GM13976 (cell line): Measurements from ENCODE around the gene IMMP2L.

Experiments
- DNase-seq: peaks from one replicate; pipeline ENCODE4 v3.0.0; 2012; ENCODE audit warnings: low spot score
- in situ Hi-C: fragments of 300-500 bp; cut with MboI; formaldehyde crosslinking; loops from one replicate; pipeline ENCODE4 v1.12.0; 2022; ENCODE audit warnings: low sequenced_read_pairs, mixed read lengths, inconsistent platforms; ENCODE audit not compliant: unreplicated experiment
- TF ChIP-seq, protein P1 (sequence below): IDR thresholded peaks from 2 replicates; pipeline ENCODE4 v1.5.1; 2012; ENCODE audit warnings: borderline replicate concordance, mild to moderate bottlenecking; ENCODE audit not compliant: insufficient read depth; ENCODE audit errors: extremely low read depth, missing control alignments, control extremely low read depth

IMMP2L gene

DNA sequence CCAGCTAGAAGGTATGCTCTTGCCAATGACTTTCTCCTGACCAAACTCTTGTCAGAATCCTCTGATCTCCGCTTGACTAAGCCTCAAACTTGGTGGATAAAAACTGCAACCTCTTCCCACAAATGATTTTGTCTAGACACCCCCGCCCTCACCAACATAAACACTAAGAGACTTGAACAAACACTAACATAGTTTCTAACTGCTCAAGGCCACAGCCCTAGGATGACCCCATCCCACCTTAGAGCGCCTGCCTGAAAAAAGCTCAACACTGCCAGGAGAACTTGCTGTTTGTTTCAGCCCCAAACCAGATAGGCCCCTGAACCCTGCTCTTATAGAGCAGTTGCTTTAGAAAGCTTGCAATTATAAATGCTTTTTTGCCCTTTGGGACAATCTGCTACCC lies 399.6 kb downstream of the IMMP2L start:
- in situ Hi-C loops: no loop called here
- TF ChIP-seq, protein P1, sequence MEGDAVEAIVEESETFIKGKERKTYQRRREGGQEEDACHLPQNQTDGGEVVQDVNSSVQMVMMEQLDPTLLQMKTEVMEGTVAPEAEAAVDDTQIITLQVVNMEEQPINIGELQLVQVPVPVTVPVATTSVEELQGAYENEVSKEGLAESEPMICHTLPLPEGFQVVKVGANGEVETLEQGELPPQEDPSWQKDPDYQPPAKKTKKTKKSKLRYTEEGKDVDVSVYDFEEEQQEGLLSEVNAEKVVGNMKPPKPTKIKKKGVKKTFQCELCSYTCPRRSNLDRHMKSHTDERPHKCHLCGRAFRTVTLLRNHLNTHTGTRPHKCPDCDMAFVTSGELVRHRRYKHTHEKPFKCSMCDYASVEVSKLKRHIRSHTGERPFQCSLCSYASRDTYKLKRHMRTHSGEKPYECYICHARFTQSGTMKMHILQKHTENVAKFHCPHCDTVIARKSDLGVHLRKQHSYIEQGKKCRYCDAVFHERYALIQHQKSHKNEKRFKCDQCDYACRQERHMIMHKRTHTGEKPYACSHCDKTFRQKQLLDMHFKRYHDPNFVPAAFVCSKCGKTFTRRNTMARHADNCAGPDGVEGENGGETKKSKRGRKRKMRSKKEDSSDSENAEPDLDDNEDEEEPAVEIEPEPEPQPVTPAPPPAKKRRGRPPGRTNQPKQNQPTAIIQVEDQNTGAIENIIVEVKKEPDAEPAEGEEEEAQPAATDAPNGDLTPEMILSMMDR: no peak
- no peak for DNase-seq

DNA sequence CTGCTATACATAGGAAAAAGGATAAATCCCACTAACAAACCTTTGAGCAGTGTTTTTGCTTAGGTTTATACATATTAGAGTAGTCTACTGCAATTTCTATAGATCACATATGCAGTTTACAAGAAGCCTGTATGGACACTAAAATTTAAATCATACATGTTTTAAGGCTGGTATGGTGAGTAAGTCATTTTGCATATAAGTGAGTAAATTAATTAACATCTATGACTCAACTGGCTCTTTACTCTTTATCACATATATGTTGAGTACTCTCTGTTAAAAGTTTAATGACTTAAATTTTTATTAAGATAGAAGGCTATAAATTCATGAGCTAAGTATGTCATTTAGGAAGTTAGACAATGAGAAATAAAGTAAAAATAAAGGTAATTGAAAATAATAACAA lies 402.0 kb downstream of the IMMP2L start:
- in situ Hi-C loops: no loop called here
- TF ChIP-seq, protein P1: no peak
- DNase-seq: no peak

DNA sequence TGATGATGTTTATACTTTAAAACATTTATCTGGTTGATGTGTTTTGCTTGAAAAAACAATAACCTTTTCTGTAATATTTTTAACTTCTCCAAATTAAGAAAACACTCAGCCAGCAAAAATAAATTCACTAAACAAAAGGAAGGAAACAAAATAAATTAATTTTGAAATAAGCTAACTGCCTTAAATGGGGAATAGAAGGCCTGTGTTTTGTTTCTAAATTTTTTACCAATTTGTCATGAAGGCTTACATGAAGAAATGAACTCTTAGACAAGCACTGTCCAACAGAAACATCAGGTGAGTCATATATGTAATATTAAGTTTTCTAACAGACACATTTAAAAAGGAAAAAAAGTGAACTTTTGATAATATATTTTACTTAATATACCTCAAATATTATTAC lies 402.9 kb downstream of the IMMP2L start:
- in situ Hi-C loops: no loop called here
- TF ChIP-seq, protein P1: no peak
- DNase-seq: no peak

DNA sequence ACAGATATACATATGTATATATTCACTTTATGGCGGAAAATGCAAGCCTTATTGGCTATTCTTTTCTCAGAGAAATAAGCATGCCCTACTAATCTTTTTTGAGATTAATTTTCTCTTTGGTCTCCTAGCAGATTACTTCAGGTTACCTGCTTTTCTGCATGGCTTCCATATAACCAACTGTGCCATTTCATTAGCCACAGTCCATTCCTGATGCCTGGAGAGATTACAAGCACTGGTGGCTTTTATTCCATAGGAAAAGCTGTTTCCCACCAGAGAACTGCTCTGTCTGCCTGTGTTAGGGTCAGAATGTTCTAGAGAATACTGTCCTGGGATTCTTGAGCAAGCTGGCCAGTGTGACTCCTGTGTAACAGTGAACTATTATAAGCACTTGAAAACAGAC lies 411.6 kb downstream of the IMMP2L start:
- no peak for DNase-seq
- TF ChIP-seq, protein P1: no peak
- in situ Hi-C loops: no loop called here

DNA sequence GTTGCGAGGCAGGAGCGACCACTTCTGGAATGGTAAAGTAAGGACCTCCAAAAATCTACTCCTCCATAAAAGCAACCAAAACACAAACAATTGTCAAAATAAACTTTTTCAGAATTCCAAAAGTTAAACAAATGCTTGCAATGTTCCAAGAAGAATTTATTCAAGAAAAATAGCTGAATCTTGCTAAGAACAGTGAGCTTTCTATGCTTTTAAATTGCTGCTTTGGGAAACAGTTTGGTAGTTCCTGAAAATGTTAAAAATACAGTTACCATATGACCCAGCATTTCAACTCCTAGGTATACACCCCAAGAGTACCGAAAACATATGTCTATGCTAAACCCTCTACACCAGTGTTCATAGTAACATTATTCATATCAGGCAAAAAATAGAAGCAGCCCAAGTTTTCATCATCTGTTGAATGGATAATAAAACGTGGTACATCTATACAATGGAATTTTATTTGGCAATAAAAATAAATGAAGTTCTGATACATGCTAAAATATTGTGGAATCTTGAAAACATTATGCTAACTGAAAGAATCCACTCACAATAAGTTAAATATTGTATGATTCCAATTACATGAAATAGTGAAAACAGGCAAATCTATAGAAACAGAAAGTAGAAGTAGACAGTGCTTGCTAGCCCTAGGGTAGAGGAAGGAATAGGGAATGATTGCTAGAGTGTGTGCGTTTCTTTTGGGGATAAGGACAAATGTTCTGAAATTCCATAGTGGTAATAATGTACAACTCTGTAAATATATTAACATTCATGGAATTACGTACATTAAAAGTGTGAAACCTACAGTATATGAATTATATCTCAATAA lies 414.4 kb downstream of the IMMP2L start:
- no peak for DNase-seq
- in situ Hi-C loops: no loop called here
- TF ChIP-seq, protein P1: no peak

DNA sequence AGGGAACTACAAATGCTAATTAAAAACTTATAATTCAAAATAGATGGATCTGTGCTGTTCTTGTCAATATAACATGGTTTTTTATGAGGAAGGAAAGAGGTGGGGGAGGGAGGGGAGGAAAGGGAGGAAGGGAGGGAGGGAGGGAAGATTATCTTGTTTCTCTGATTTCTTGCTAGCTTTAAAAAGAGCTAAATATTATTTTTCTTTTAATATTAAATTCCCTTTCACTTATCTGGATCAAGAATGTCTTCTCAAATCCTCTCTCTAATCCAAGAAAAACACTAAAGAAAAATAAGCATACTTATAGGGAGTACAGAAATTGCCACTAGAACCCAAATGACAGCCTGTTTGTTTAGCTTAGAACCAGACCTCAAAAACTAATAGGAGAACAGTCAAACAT lies 416.2 kb downstream of the IMMP2L start:
- in situ Hi-C loops: no loop called here
- DNase-seq: no peak
- TF ChIP-seq, protein P1: no peak
